ENCODE measurements around the gene PBX2. TPM values are rescaled to one million over a fixed set of nuclear protein-coding genes. Genes with fewer than 3 reads are reported as not detected.

The PBX2 gene
- total RNA-seq, 1 donor = 19.6 TPM

DNA sequence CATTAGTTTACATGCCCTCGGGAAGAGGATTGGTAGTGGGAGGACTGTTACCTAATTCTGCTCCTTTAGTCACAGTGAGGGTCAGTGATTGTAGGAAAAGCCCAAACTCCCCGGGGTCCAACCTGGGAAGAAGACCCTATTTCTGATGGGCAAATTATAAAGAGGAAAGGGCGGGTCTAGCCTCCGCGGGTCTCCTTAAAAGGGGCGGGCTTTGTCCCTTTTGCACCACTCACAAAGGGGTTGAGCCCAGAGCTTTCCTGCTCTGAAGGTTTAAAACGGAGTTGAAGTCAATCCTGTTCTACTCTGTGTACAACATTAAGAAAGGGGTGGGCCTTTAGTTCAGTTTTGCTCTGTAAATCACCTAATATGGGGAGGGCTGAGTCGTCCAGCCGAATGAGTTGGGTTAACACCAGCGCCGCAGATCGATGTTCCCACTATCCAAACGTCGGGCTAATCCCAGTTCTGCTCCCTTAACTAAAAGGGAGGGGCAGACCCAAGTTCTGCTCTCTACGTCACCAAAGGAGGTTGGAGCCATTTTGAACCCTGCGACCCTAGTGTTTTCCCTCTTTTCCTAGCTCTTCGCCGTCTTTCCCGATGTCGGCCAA, 12.7 kb downstream of the PBX2 start:
- no peak for DNase-seq (ENCODE audit: low read depth)
- peak overlapping the region; percentile 94 for H3K4me3 ChIP-seq (ENCODE audit: low read depth, low read length)
- TF ChIP-seq, protein P1, sequence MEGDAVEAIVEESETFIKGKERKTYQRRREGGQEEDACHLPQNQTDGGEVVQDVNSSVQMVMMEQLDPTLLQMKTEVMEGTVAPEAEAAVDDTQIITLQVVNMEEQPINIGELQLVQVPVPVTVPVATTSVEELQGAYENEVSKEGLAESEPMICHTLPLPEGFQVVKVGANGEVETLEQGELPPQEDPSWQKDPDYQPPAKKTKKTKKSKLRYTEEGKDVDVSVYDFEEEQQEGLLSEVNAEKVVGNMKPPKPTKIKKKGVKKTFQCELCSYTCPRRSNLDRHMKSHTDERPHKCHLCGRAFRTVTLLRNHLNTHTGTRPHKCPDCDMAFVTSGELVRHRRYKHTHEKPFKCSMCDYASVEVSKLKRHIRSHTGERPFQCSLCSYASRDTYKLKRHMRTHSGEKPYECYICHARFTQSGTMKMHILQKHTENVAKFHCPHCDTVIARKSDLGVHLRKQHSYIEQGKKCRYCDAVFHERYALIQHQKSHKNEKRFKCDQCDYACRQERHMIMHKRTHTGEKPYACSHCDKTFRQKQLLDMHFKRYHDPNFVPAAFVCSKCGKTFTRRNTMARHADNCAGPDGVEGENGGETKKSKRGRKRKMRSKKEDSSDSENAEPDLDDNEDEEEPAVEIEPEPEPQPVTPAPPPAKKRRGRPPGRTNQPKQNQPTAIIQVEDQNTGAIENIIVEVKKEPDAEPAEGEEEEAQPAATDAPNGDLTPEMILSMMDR (IDR thresholded peaks at IDR 0.05; ENCODE audit: insufficient read depth, low read length) = no peak

DNA sequence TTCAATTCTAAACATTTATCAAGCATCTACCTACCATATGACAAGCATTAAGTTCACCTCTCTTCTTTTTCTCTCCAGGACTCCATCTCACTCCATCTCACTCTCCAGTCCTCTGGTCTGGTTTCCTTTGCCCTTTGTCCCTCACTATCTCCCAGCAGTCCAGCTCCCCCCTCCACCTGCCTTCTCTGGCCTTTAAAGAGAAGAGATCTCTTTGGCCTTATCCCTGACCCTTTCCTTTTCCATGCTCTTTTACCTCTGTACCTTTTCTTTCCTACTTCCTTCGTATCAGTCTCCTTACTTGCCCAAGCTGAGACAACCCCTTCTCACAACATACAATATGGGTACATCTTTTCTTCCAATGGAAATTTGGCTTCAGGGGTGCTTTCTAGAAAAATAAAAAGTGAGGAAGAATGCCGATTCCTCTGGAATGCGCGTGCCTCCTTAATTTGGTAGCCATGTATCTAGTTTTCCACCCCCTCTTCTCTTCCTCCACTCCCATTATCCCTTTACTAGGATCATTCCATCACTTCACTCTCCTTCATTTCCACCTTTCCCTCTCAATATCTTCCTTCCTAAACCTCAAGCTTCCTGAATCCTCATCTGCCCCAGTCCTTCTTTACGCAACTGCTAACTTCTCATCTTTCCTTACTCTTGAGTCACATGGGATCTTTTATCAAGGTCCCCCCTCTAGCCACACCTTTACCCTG, 13.4 kb downstream of the PBX2 start:
- H3K4me3 ChIP-seq (ENCODE audit: low read depth, low read length) = peak overlapping the region; percentile 94
- peak; percentile 71 for DNase-seq (ENCODE audit: low read depth)
- TF ChIP-seq, protein P1 (IDR thresholded peaks at IDR 0.05; ENCODE audit: insufficient read depth, low read length) = no peak

DNA sequence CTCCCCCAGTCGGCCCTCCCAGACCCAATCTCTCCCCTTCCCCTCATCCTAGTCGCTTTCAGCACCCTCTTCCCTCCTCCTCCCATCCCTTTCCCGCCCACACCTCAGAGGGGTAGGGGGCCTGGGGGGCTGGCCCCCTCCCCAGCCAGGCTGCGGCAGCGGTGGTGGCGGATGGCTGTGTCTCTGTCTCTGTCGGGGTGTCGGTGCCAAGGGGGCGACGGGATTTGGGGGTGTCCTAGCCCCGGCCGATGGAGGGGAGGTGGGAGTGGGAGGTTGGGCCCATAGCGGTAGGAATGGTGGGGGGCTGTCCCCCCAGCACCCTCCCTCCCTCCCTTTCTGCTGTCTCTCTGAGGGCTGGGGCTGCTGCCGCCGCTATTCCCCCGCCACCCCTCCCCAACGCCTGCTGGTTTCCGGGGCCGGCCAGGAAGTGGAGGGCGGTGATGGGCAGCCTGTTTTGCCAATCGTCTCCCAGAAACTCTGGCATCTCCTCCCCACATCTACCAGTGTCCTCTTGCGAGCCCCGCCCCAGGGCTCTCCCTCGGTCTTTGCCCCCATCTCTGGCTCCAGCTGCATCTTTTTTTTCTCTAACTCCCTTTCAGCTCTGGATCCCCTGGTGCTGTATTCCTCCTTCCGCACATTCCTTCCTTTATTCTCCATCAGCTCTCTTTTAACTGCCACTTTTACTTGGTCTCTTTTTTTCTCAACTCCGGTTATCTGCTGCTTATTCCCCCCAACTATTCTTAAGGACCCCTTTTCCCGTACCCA, 14.1 kb downstream of the PBX2 start, which contains the start of gene AGPAT1:
Gene AGPAT1, minus strand, starts transcription at position 374 of the 765 bp plus-strand sequence. CDS start 4,588 bp downstream, outside the sequence.
- DNase-seq (ENCODE audit: low read depth) = peak; percentile 98
- H3K4me3 ChIP-seq (ENCODE audit: low read depth, low read length) = peak within 1 kb of the TSS; percentile 94
- TF ChIP-seq, protein P1 (IDR thresholded peaks at IDR 0.05; ENCODE audit: insufficient read depth, low read length) = no peak

DNA sequence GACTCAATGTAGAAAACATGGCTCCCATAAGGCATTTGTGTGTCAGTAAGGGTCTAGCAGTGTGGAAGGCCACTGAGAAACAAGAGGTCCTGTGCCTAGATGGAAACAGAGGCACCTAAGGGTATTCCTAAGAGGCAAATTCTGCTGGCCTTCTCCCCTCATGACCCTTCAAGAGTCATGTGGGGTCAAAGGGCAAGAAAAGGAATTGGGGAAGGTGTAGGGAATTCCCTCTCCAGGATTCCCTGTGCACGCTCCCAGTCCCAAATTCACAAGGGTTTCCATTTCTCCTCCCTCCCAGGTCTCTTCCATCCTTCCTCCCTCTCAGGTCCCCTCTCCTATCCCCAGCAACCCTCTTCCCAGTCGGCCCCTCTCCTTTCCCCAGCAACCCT, 14.7 kb downstream of the PBX2 start:
- TF ChIP-seq, protein P1 (IDR thresholded peaks at IDR 0.05; ENCODE audit: insufficient read depth, low read length) = no peak
- no peak for DNase-seq (ENCODE audit: low read depth)
- H3K4me3 ChIP-seq (ENCODE audit: low read depth, low read length) = peak overlapping the region; percentile 94

DNA sequence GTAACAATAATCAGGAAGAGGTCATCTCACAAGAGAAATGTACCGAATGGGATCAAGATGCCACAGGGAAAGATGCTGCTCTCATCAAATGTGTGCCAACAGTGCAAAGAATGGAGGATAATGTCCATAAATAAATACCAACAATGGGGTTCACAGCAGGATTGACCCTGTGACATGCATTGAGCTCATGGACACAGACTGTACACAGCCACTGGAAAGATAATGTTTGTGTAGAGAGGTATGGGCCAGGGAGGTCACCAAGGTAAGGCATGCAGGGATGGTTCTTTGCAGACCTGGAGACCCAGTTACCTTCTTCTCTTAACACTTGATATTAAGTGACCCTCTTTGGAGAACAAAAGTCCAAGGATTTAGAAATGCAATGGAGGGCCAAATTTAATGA, 15.6 kb downstream of the PBX2 start:
- TF ChIP-seq, protein P1 (IDR thresholded peaks at IDR 0.05; ENCODE audit: insufficient read depth, low read length) = no peak
- no peak for DNase-seq (ENCODE audit: low read depth)
- H3K4me3 ChIP-seq (ENCODE audit: low read depth, low read length) = peak overlapping the region; percentile 94

DNA sequence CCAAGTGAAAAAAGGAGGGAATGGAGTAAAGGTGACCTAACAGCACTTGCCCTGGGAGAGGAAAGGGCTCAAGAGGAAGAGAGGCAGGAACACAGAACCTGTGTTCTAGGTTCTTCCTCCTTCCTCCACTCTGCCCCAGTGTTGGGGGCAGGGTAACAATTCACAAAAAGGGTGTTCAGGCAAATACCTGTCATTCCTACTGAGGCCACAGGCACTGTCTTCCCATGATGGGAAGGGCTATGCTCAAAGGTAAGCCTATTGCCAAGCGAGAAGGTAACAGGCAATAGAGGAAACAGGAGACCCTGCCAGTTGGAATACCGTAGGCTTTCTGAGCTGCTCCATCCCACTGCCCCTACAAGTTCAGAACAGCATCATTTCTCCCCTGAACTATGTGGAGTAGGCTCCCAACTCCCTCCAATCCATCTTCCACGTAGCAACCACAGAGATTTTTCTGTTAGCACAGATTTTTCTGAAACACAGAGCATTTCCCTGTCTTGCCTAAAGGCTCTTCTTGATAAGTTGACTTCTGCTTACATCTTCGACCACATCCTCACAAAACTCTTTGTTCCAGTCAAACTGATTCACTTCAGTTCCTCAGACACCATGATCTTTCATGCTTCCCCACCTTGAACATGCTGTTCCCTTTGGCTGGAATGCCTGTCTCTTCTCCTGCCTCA, 16.8 kb downstream of the PBX2 start:
- no peak overlapping the region for H3K4me3 ChIP-seq (ENCODE audit: low read depth, low read length)
- TF ChIP-seq, protein P1 (IDR thresholded peaks at IDR 0.05; ENCODE audit: insufficient read depth, low read length) = no peak
- no peak for DNase-seq (ENCODE audit: low read depth)

Data from fibroblast of the aortic adventitia (primary cell).